A673 (cell line): ENCODE measurements around the gene ESRRB. TPM values are rescaled to one million over a fixed set of nuclear protein-coding genes. Genes with fewer than 3 reads are reported as not detected.

ENCODE experiments used
- Bru-seq: library from RNA; stranded (reverse); fragments of 400-500 nt; gene quantifications from one replicate; lab custom pipeline; 2021; lab: Mats Ljungman, UMichigan
- BruChase-seq, 2 experiments: library from RNA; stranded (reverse); fragments of 400-500 nt; gene quantifications; one replicate each; lab custom pipeline; 2021; lab: Mats Ljungman, UMichigan
- BruUV-seq: library from RNA; stranded (reverse); fragments of 400-500 nt; replicated peaks from 2 replicates; lab custom pipeline; 2021; lab: Mats Ljungman, UMichigan
- CTCF ChIA-PET: fragments of 300-600 bp; sonication (Branson Sonifier 250); formaldehyde crosslinking; loops from one replicate; lab custom pipeline; 2022; ENCODE audit warnings: antibody characterized with exemption; lab: Charles Lee
- POLR2A ChIA-PET: fragments of 300-600 bp; sonication (Branson Sonifier 250); formaldehyde crosslinking; loops from one replicate; lab custom pipeline; 2022; ENCODE audit warnings: antibody characterized with exemption; ENCODE audit not compliant: low non-redundant PET; lab: Charles Lee
- DNase-seq: peaks from one replicate; pipeline ENCODE4 v3.0.0-alpha.2; 2015; ENCODE audit warnings: low spot score
- H3K27ac ChIP-seq: fragments of 200-600 bp; sonication (generic); 2 replicates; pipeline ENCODE4 v1.5.1; 2016; ENCODE audit warnings: mixed run types, low read depth, mild to moderate bottlenecking, mixed read lengths, antibody characterized with exemption, low read length; ENCODE audit not compliant: poor library complexity, severe bottlenecking
- H3K27me3 ChIP-seq: fragments of 200-600 bp; sonication (generic); replicated peaks from 2 replicates; pipeline ENCODE4 v1.6.1; 2017; ENCODE audit warnings: mixed run types, low read depth, mild to moderate bottlenecking, mixed read lengths, antibody characterized with exemption, low read length; ENCODE audit not compliant: insufficient read depth, poor library complexity
- H3K36me3 ChIP-seq: fragments of 200-600 bp; sonication (generic); 2 replicates; pipeline ENCODE4 v1.6.1; 2016; ENCODE audit warnings: mixed run types, mild to moderate bottlenecking, mixed read lengths, antibody characterized with exemption, low read length; ENCODE audit not compliant: insufficient read depth, poor library complexity, severe bottlenecking
- H3K4me1 ChIP-seq: fragments of 200-600 bp; sonication (generic); 2 replicates; pipeline ENCODE4 v1.6.1; 2017; ENCODE audit warnings: mixed run types, mild to moderate bottlenecking, mixed read lengths, antibody characterized with exemption, low read length; ENCODE audit not compliant: insufficient read depth, poor library complexity, severe bottlenecking
- H3K4me3 ChIP-seq: fragments of 200-600 bp; sonication (generic); 2 replicates; pipeline ENCODE4 v1.5.1; 2016; ENCODE audit warnings: low read depth, mixed run types, mild to moderate bottlenecking, mixed read lengths, low read length; ENCODE audit not compliant: poor library complexity, severe bottlenecking
- H3K9me3 ChIP-seq: fragments of 200-600 bp; sonication (generic); 2 replicates; pipeline ENCODE4 v1.6.1; 2016; ENCODE audit warnings: mixed run types, low read depth, mild to moderate bottlenecking, mixed read lengths, antibody characterized with exemption, low read length; ENCODE audit not compliant: poor library complexity, severe bottlenecking
- CTCF ChIP-seq: fragments of 300-800, 200-600 bp; sonication (generic); conservative IDR thresholded peaks from 2 replicates; pipeline ENCODE4 v1.5.1; 2017; ENCODE audit warnings: low read depth, mild to moderate bottlenecking, antibody characterized with exemption, low read length, moderate library complexity, mixed read lengths
- EZH2 ChIP-seq: fragments of 200-600 bp; sonication (generic); IDR thresholded peaks from 2 replicates; pipeline ENCODE4 v1.6.1; 2017; ENCODE audit warnings: borderline replicate concordance, low read depth, mild to moderate bottlenecking, mixed read lengths, antibody characterized with exemption, low read length; ENCODE audit not compliant: poor library complexity, severe bottlenecking
- intact Hi-C: fragments of 100-400 bp; cut with micrococcal nuclease; formaldehyde crosslinking; loops from one replicate; pipeline ENCODE4 v1.10.0; 2022; ENCODE audit not compliant: unreplicated experiment
- long read RNA-seq: library from polyadenylated mRNA; stranded (forward); transcript quantifications from one replicate; pipeline ENCODE4 v2.0.0, GENCODE V29; 2022
- total RNA-seq: library from RNA; stranded (reverse); gene quantifications from 2 replicates; pipeline ENCODE4 v1.2.3, GENCODE V29; 2021

The ESRRB gene
- 0.47 and 1.2 TPM in 2 replicates for total RNA-seq
- Bru-seq, nascent RNA: percentile 22 among the genes with signal in this experiment
- percentile 27 among the genes with signal in this experiment for BruChase-seq, experiment 1, labeled RNA remaining after a 2-hour chase
- percentile 25 among the genes with signal in this experiment for BruChase-seq, experiment 2, labeled RNA remaining after a 6-hour chase
- long read RNA-seq: 0 reads

GRCh38 chr14:76375947-76376404 lies at the start of gene ESRRB:
TSS of gene ESRRB (plus strand) at chr14:76376137. CDS start at chr14:76376402, 265 bp downstream.
- Histone ChIP-seq H3K9me3 (no peaks in the 10 kb centered on the region), H3K36me3 (no peaks in the 10 kb centered on the region), H3K4me3 (peak within 1 kb of the TSS; percentile 48), H3K4me1 (peaks cover 11% of the 10 kb centered on the region), H3K27me3 (peaks cover 86% of the 10 kb centered on the region), H3K27ac (no peak within 1 kb of the TSS)
- ChIA-PET CTCF (interaction anchor here (0.6 kb wide), 1 partner anchor 283 kb away, joined by 16 read pairs; no protein-coding TSS in a partner anchor), POLR2A (no interaction called here)
- DNase-seq: peak; percentile 74
- no TSS peak for BruUV-seq
- TF ChIP-seq EZH2 (no peak), CTCF (no peak)
- intact Hi-C loops: no loop called here

- no peak for DNase-seq
- intact Hi-C loops: no loop called here
- H3K36me3 ChIP-seq: no peaks in the 10 kb centered on the region
- POLR2A ChIA-PET: no interaction called here
- peaks cover 91% of the 10 kb centered on the region for H3K27me3 ChIP-seq
- no peak for TF ChIP-seq EZH2
- no peak for TF ChIP-seq CTCF
- H3K4me3 ChIP-seq: no peak overlapping the region
- CTCF ChIA-PET: no interaction called here
- H3K4me1 ChIP-seq: no peaks in the 10 kb centered on the region
- H3K27ac ChIP-seq: no peak overlapping the region
- H3K9me3 ChIP-seq: no peaks in the 10 kb centered on the region
- no TSS peak for BruUV-seq
Measured at GRCh38 chr14:76326918-76327689, 48.8 kb upstream of the ESRRB start.

GRCh38 chr14:76328457-76329137 lies 47.3 kb upstream of the ESRRB start:
- BruUV-seq: no TSS peak

More at GRCh38 chr14:76328457-76329137, 47.3 kb upstream of the ESRRB start:
- DNase-seq: no peak
- H3K9me3 ChIP-seq: no peaks in the 10 kb centered on the region
- H3K4me3 ChIP-seq: no peak overlapping the region
- no peaks in the 10 kb centered on the region for H3K4me1 ChIP-seq
- no peak overlapping the region for H3K27ac ChIP-seq
- no peaks in the 10 kb centered on the region for H3K36me3 ChIP-seq
- CTCF ChIA-PET: no interaction called here
- H3K27me3 ChIP-seq: peaks cover 77% of the 10 kb centered on the region
- POLR2A ChIA-PET: no interaction called here
- TF ChIP-seq CTCF: no peak
- TF ChIP-seq EZH2: no peak
- intact Hi-C loops: no loop called here
